ENCODE results near the gene NR1D2. TPM values are rescaled to one million over a fixed set of nuclear protein-coding genes. Genes with fewer than 3 reads are reported as not detected.

The NR1D2 gene
- total RNA-seq, 1 experiment from 2014 or later = 9.5 TPM

DNA sequence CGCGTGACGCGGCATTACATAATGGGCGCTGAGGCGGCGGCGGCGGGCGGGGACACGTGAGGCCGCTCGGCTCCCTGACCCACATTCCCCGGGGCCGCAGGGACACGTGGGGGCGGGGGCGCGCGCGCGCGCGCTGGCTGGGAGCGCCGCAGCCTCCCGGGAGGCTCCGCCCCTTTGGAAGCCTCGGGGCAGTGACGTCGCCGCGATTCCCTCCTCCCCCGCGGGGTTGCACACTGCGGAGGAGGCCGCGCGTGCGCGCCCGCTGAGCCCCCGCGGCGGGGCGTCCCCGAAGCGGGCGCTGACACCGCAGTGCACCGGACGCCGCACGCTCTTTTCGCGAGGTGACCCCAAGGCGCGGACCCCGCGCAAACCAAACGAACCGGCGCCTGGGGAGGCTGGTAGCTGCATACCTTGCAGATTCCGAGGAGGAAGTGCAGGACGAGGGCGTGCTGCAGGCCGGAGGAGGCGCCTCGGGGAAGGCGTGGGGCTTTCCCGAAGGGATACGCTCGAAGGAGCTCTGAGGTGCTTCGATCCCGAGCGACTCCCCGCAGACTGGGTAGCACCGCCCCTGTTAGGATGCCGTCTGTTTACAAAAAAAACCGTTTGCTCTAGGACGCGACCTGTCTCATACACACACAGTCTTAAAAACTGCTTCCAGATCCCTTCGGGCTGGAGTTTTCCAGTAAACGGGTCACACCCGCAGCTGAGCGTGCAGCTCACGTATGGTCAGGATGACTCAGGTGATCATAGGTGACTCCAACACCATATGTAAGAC lies 1.0 kb downstream of the NR1D2 start:
- no peaks in the 10 kb centered on the region; the same call in 1 of the 2 replicates for H3K36me3 ChIP-seq (ENCODE audit: control insufficient read depth, insufficient read depth, low read length)
- H3K4me3 ChIP-seq (ENCODE audit: low read depth in 2 of 2, low read length in 2 of 2) = peak overlapping the region; percentile 68 to 80
- intact Hi-C loops (cut with micrococcal nuclease; ENCODE audit: unreplicated experiment) = no loop called here
- no TSS peak for BruUV-seq (replicated peaks)
- H3K27me3 ChIP-seq (ENCODE audit: control insufficient read depth, insufficient read depth, low read length) = no peaks in the 10 kb centered on the region
- peak; percentile 58; the same call in 1 of the 2 replicates for TF ChIP-seq TCF7L2 (IDR thresholded peaks at IDR 0.05; ENCODE audit: low read depth, low read length)
- peak; percentile 49; the same call in 1 of the 2 replicates for TF ChIP-seq POLR2AphosphoS5 (IDR thresholded peaks at IDR 0.05; ENCODE audit: low read depth, low read length)
- TF ChIP-seq, protein P1, sequence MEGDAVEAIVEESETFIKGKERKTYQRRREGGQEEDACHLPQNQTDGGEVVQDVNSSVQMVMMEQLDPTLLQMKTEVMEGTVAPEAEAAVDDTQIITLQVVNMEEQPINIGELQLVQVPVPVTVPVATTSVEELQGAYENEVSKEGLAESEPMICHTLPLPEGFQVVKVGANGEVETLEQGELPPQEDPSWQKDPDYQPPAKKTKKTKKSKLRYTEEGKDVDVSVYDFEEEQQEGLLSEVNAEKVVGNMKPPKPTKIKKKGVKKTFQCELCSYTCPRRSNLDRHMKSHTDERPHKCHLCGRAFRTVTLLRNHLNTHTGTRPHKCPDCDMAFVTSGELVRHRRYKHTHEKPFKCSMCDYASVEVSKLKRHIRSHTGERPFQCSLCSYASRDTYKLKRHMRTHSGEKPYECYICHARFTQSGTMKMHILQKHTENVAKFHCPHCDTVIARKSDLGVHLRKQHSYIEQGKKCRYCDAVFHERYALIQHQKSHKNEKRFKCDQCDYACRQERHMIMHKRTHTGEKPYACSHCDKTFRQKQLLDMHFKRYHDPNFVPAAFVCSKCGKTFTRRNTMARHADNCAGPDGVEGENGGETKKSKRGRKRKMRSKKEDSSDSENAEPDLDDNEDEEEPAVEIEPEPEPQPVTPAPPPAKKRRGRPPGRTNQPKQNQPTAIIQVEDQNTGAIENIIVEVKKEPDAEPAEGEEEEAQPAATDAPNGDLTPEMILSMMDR (IDR thresholded peaks at IDR 0.05) = no peak
- H3K4me1 ChIP-seq (ENCODE audit: control insufficient read depth, insufficient read depth, low read length) = peaks cover 33% of the 10 kb centered on the region
- H3K9me3 ChIP-seq (ENCODE audit: control insufficient read depth, insufficient read depth, low read depth, low read length) = no peaks in the 10 kb centered on the region
- peak; percentile 61 for DNase-seq (ENCODE audit: low read depth, low spot score)
- peak; percentile 88 for ATAC-seq
- POLR2A ChIA-PET = interaction anchor here (0.5 kb wide), 1 partner anchor 19 kb away, joined by 11 read pairs; no protein-coding TSS in a partner anchor
- H3K27ac ChIP-seq (ENCODE audit: low read length) = peak overlapping the region; percentile 86
- CTCF ChIA-PET = no interaction called here
- in situ Hi-C loops (cut with HindIII; ENCODE audit: low pct_unique_long_range_greater_than_20kb, low sequenced_read_pairs) = no loop called here

DNA sequence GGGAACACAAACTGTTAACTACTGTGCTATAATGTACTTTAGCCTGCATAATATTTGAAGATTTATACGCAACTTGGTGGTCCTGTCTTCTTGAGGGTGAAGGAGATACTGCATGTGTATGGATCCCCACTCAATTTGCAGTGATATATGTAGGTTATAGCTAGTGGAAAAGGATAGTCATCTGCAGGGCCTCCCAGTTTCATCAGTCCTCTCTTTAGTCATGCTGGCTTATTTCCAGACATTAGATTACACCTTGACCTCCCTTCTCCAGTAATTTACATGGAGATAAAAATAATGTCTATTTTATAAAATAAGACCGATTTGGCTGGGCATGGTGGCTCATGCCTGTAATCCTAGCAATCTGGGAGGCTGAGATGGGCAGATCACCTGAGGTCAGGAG lies 3.7 kb downstream of the NR1D2 start:
- no TSS peak for BruUV-seq (replicated peaks)
- ChIA-PET POLR2A (no interaction called here), CTCF (no interaction called here)
- Histone ChIP-seq H3K36me3 (ENCODE audit: control insufficient read depth, insufficient read depth, low read length) (no peaks in the 10 kb centered on the region; the same call in 1 of the 2 replicates), H3K4me1 (ENCODE audit: control insufficient read depth, insufficient read depth, low read length) (peaks cover 37% of the 10 kb centered on the region), H3K9me3 (ENCODE audit: control insufficient read depth, insufficient read depth, low read depth, low read length) (no peaks in the 10 kb centered on the region), H3K27me3 (ENCODE audit: control insufficient read depth, insufficient read depth, low read length) (no peaks in the 10 kb centered on the region), H3K4me3 (ENCODE audit: low read depth in 2 of 2, low read length in 2 of 2) (no peak overlapping the region), H3K27ac (ENCODE audit: low read length) (peak overlapping the region; percentile 86; the same call in 1 of the 2 replicates)
- DNase-seq (ENCODE audit: low read depth, low spot score) (no peak), ATAC-seq (no peak)
- in situ Hi-C loops (cut with HindIII; ENCODE audit: low pct_unique_long_range_greater_than_20kb, low sequenced_read_pairs) (no loop called here), intact Hi-C loops (cut with micrococcal nuclease; ENCODE audit: unreplicated experiment) (no loop called here)
- TF ChIP-seq SIN3A (IDR thresholded peaks at IDR 0.05; ENCODE audit: borderline replicate concordance, insufficient read depth, low read depth, low read length) (no peak), TCF7L2 (IDR thresholded peaks at IDR 0.05; ENCODE audit: low read depth, low read length) (no peak), POLR2AphosphoS5 (IDR thresholded peaks at IDR 0.05; ENCODE audit: low read depth, low read length) (no peak)
- TF ChIP-seq, protein P1 (IDR thresholded peaks at IDR 0.05) = no peak
- TF ChIP-seq, protein P2, sequence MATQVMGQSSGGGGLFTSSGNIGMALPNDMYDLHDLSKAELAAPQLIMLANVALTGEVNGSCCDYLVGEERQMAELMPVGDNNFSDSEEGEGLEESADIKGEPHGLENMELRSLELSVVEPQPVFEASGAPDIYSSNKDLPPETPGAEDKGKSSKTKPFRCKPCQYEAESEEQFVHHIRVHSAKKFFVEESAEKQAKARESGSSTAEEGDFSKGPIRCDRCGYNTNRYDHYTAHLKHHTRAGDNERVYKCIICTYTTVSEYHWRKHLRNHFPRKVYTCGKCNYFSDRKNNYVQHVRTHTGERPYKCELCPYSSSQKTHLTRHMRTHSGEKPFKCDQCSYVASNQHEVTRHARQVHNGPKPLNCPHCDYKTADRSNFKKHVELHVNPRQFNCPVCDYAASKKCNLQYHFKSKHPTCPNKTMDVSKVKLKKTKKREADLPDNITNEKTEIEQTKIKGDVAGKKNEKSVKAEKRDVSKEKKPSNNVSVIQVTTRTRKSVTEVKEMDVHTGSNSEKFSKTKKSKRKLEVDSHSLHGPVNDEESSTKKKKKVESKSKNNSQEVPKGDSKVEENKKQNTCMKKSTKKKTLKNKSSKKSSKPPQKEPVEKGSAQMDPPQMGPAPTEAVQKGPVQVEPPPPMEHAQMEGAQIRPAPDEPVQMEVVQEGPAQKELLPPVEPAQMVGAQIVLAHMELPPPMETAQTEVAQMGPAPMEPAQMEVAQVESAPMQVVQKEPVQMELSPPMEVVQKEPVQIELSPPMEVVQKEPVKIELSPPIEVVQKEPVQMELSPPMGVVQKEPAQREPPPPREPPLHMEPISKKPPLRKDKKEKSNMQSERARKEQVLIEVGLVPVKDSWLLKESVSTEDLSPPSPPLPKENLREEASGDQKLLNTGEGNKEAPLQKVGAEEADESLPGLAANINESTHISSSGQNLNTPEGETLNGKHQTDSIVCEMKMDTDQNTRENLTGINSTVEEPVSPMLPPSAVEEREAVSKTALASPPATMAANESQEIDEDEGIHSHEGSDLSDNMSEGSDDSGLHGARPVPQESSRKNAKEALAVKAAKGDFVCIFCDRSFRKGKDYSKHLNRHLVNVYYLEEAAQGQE (IDR thresholded peaks at IDR 0.05; ENCODE audit: insufficient read depth in 1 of 2, low read depth in 2 of 2, low read length in 1 of 2) = no peak
